HG03342 (cell line): ENCODE data around the gene TBL3.
A peak's percentile ranks its signal among the peaks of the same experiment; 100 is the strongest.
"Not testable (repeated sequence)": the region's sequence is repeated elsewhere in the genome, so short reads cannot be mapped to it uniquely, and the experiment has no call there.

Experiments
- ATAC-seq: cut with Tn5 transposase; IDR thresholded peaks from one replicate; pipeline ENCODE4 v1.9.1; 2021; ENCODE audit warnings: mild to moderate bottlenecking, moderate library complexity; ENCODE audit not compliant: unreplicated experiment

The TBL3 gene

DNA sequence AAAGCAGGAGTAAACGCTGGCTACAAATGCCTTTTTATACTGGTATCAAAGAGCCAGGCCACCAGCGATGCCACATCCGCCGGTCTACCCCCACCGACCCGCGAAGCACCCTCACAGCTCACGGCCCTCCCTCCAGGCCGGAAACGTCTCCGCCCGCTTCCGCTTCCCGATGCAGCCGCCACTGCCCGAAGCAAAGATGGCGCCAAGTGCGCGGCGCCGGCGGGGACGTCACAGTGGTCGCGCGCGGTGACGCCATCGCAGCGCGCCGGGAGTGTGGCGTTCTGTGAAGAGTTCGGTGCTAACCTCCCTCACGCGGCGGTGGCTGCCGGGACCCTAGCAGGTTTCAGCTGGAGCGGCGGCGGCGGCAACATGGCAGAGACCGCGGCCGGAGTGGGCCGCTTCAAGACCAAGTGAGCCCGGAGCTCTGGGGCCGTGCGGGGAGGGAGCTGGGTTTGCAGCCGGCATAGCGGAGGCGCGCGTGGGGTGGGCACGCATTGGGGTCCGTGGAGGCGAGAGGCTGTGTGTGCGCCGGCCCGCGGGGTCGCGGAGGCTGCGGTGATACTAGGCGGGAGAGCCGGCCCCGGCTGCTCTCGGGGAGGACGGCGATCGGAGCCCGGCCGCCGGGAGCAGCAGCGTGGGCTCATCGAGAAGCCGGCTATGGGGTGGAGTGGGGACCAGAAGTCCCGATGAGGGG is at the start of gene TBL3:
Gene TBL3 (plus strand): TSS at position 258 of the 694 bp plus-strand sequence. CDS start 112 bp downstream, at position 370.
- peak; percentile 71 for ATAC-seq

DNA sequence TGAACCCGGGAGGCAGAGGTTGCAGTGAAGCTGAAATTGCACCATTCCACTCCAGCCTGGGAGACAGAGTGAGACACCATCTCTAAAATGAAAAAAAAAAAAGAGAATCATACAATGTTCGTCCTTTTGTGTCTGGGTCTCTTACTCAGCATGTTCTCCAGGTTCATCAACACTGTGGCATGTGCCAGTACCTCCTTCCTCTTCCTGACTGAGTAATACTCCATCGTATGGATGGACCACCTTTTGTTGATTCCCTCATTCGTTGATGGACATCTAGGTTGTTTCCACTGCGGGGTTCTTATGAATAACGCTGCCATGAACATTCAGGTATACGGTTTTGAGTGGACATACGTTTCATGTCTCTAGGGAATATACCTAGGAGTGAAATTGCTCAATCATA is 49.5 kb upstream of the TBL3 start:
- ATAC-seq: no peak

DNA sequence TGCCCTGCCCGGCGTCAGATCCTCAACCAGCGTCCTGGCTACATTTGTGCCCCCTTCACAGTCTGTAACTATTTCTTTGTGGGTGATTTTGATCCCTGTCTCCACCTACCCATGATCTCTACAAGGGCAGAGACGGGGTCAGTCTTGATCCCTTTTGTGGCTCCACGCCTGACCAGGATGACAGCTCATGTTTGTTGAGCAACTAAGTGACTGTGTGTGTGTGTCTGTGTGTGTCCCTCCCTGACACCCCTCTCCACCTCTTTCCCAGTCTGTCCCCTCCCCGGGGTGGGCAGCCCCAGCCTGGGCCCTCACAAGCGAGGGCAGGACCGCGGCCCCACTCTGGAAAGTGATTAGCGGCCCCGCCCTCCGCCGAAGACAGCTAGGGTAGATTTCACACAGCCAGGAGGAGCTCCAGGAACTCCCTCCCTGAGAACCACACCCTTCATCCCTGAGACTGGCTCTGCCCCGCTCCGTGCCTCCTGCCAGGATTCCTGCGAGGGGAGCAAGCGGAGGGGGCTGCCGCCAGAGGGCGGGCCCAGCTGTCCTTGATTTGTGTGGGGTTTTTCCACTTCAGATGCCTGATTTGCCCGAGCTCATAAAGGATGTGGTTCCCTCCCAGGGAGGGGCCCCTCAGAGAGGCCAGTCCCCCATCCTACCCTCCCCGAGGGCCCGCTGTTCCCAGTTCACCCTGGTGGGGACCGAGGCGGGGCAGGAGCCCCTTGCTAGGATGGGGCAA is 48.4 kb upstream of the TBL3 start:
- no peak for ATAC-seq

DNA sequence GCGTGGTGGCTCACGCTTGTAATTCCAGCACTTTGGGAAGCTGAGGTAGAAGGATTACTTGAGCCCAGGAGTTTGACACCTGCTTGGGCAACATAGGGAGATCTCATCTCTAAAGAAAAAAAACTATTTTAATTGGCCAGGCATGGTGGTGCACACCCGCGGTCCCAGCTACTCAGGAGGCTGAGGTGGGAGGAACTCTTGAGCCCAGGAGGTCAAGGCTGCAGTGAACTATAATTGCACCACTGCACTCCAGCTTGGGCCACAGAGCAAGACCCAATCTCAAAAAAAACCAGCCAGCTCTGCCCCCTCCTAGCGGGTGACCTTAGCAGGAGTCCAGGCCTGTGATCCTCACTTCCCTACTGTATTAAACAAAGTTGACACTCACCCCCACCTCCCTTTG is 47.8 kb upstream of the TBL3 start:
- no peak for ATAC-seq

DNA sequence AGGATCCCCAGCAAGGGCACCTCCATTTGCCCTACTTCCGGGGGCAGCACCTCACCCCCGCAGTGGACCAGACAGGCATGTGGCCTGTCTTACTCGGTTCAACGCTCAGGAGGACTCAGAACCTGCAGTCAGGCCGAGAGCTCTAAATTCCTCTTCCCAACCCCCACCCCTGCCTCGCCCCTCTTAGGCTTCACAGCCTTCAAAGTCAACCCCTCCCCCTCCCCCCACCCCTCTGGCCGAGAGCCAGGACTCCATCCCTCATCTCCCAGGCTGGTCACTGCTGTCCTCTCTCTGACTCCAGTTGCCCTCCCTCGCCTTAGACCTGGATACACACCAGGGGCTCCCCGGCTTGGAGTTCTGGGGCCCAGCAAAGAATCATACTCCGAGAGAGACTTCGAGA is 45.6 kb upstream of the TBL3 start:
- no peak for ATAC-seq

DNA sequence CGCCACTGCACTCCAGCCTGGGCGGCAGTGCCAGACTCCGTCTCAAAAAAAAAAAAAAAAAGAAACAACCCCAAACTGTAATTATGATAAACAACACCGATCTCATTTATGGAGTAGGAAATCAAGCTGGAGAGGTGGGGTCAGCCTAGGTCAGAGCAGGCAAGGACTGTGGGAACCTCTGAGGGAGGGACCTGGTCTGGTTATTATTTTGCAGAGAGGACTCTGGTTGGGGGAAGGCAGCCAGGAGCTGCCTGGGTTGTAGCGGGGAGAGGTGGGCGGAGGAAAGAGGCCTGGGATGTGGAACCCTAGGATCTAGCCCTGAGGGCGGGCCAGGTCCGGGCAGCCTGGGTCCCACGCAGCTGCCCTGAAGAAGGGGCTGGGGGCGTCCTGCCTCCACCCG is 42.7 kb upstream of the TBL3 start:
- ATAC-seq: no peak

DNA sequence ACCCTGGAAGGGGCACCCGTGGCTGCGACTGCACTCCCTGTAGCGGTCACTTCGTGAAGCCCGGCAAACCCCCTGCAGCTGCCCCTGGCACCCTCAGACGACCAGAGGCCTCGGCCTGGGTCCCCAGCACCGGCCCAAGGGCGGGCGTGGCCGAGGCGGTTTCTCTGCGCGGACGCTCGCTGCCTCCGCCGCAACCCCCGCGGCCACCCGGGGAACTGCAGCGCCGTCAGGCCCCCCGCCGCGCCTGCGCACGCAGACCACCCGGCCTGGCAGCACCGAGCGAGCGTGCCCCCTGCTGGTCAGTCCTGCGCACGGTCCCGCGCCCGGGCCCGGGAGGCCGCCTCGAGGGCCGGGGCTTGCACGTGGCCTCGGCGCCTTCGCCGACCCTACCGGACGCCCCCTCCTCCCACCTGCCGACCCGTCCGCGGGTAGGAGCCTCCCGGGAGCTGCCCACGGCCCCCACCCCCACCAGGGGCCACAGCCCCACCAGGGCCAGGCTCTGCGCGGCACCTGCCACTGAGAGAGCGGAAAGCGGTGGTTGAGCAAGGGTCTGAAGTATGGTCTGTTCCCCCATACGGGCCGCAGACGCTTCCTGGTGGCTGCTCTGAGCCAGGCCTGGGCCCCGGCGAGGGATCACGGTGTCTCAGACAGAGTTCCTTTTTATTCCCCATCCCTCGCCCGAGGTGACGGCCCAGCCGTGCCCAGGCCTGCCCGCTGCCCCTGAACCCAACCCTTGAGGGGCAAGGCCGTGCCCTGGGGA is 42.1 kb upstream of the TBL3 start:
- peak; percentile 87 for ATAC-seq

DNA sequence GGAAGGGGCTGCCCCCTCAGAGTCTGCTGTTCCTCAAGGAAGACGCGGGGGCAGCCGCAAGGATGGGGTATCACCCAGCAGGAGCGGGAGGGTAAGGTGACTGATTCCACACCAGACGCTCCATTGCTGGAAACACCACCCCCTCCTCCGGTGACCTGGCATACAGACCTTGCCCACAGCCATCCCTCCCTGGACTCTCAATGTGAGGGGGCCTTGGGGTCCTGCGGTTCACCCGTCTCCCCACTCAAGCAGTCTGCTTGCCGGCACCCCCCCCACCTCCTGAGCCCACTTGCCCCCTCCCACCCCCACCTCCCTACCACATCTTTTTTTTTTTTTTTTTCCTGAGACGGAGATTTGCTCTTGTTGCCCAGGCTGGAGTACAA is 41.5 kb upstream of the TBL3 start:
- ATAC-seq: no peak

DNA sequence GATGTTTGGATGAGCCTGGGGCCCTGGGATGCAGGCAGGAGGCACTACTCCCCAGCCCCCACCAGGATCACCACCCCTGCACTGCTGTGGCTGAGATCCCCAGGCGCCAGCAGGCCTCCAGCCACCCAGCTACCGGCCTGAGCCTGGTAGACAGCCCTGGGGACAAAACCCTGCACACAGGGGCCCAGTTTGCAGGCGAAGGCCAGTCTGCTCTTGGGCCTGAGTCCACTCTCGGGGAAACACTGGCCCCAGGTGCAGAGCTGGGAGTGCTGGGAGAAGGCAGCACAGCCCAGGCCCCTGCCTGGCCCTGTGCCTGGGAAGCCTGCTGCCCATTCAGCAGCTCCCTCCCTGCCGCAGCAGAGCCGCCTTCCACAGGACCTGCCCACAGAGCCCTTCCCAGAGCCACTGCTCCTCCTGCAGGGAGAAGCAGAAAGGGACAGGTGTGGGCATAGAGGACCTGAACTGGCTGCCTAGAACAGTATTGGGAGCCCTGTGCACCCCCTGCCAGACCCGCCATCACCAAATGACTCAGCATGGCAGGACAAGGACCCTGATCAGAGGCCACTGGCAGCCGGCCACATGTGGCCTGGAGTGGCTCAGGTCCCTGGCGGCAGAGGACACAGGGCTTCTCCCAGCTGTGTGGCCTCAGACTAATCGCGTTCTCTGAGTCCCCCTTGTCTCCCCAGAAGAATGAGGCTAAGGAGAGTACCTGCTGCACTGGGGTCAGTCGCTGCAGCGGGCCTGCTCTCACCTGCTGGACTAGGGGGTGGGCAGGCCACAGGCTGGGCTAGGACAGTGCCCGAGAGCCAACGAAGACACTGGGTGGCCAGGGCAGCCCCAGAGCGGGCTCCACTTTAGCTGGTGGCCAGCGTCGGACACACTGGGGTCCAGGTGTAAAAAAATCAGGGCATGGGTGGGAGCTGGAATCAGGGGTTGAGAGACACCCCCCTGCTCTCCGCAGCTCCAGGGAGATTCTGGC is 39.5 kb upstream of the TBL3 start:
- ATAC-seq: no peak

DNA sequence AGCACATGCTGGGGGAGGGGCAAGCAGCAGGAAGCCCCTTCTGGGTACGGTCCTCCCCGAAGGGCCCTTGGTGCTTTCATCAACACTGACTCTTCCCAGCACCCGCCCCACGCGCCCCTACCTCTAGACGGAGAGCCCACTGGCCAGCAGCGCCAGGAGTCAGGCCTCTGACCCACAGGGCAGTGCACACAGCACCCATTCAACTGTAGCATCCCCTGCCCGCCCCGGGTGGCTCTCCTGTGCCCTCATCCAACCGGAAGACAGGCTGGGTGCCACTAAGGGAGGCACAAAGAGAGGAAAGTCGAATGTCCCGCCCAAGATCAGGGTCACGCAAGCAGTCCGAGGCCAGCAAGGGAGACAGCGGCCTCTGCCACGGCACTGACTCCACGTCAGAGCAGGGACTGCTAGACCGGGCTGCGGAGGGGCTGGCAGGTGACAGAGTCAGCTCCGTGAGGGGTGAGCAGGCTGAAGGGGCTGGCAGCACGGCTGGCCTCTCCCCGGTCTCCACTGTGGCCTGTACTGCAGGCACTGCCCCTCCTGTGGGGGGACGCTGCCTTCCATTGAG is 38.7 kb upstream of the TBL3 start:
- no peak for ATAC-seq

DNA sequence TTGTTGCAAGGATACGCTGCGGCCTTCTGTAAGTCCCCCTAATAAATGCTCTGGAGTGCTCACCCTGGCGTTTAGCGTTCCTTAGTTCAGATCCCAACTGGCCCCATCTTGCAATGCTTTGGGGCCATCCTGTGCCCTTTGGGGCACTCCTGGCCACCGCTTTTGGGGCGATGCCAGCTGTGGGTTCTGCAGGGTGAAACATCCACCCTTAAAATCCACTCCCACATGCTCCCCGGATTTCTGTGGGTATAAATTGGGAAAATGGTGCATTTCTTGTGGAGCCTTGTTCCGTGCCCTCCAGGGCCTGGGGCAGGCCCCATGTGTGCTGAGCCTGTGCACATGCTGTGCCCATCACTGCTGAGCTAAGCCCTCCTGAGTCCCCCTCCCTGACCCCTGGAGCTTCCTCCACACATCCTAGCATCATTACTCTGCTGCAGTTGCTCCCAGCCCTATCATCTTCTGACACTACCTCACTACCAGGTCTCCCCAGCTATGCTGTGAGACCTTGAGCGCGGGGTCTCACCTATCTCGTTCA is 34.8 kb upstream of the TBL3 start:
- ATAC-seq: no peak

DNA sequence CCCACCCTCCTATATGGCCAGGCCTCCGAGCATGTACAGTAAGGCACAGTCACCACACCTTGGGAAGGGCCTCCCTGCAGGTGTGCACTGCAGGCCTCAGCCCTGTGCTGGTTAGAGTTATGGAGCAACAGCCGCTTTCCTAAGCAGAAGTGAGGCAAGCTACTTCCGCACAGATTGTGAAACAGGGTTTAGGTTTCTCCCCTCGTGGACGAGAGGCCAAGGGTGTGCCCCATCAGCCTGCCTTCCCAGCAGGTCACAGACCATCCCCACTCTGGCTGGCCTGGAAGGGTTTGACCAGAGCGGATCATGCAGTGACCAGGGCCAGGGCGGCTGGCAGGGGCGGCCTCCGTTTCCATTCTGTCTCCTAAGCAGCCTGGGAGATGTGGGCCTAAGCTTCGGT is 33.5 kb upstream of the TBL3 start:
- ATAC-seq: no peak

DNA sequence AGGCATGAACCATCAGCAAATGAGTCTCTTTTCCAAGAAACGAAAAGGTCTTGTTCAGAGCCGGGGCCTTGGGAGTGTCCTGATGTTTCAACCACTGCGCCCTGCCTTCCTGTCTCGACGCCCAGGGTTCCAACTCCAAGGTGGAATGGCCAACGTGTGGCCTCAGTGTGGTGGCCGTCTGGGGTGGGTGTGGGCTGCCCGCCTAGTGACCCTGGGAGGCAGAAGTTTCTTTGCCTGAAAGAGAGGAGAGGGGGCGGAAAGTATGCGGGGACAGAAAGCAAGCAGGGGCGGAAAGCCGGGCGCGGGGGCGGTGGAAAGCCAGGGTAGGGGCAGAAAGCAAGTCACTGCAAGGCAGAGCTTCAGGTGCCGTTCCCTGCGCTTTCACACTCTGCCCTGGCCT is 32.9 kb upstream of the TBL3 start:
- ATAC-seq: no peak

DNA sequence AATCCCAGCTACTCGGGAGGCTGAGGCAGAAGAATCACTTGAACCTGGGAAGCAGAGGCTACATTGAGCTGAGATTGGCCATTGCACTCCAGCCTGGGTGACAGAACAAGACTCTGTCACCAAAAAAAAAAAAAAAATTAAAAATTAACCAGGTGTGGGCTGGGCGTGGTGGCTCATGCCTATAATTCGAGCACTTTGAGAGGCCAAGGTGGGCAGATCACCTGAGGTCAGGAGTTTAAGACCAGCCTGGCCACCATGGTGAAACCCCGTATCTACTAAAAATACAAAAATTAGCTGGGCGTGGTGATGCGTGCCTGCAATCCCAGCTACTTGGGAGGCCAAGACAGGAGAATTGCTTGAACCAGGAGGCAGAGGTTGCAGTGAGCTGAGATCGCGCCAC is 32.0 kb upstream of the TBL3 start:
- ATAC-seq: not testable (repeated sequence)

DNA sequence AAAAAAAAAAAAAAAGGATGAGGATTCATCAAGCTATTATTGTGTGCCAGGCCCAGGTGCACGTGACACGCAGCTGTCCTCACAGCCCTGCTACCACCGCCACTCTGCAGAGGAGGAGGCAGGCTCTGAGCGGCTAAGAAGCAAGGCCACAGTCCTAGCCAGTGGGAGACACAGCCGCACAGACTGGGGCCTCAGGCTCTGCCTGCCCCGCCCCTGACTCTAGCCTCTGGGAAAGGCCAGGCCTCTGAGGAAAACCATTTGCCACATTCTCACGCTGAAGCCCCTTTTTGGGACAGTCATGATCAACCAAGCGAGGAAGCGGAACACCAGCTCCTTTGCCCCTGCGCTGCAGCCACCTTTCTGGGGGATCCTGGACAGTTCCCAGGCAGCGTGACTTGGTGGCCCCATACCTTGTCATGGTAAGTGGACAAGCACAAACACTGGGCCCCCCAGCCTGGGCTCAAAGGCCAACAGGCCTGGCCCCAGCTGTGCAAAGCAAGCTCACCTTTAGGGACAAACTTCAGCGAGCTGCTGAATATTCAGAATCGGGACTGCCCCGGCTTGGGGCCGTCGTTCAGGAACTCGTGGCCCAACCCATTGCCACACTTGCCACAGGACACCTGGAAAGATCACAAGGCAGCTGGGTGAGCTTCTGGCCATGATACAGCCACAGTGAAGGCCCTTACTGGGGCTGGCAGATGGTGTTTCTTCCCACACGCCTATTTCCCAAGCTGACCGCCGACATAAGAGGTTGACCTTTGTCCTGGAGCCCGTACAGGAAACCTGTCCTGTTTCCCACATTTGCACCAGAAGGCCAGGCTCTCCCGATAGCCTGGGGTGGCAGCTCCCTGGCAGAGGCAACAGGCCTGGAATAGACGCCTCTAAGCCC is 31.3 kb upstream of the TBL3 start:
- no peak for ATAC-seq

DNA sequence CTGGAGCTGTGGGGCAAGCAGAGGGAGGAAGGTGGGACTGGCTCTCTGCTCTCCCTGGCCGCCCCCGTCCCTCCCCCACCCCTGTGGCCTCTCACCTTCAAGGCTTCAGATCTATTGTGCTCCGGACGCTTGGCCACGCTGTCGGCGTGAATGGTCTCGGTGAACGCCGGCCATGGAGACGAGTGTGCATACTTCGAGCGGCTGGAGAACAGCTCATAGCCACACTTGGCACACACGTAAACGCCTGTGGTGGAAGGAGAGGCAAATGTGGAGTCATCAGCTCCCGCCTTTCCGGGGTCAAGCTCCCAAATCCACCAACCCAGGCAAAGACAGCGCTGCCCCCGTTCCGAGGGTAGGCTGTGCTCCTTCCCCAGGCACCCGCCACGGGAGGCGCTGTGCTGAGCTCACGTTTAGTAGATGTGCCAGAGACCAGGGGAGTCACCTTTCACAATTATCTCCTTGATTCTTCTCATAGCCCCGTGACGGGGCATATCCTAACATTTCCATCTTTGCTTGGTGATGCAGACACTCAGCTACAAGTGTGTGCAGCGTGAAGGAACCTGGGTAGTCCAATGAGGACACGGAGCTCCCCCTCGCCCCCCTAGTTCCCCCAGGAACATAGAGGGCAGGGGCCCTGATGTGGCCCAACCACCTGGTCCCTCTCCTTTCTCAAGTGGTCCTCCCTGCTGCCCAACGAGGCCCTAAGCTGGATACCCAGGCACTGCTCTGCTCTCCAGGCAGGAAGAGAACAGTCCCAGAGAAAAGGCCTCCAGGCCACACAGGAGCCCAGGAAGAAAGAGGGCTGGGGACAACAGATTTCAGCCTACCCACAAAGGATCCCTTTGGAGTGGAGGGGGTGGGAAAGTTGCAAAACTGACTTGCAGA is 30.4 kb upstream of the TBL3 start:
- ATAC-seq: no peak

DNA sequence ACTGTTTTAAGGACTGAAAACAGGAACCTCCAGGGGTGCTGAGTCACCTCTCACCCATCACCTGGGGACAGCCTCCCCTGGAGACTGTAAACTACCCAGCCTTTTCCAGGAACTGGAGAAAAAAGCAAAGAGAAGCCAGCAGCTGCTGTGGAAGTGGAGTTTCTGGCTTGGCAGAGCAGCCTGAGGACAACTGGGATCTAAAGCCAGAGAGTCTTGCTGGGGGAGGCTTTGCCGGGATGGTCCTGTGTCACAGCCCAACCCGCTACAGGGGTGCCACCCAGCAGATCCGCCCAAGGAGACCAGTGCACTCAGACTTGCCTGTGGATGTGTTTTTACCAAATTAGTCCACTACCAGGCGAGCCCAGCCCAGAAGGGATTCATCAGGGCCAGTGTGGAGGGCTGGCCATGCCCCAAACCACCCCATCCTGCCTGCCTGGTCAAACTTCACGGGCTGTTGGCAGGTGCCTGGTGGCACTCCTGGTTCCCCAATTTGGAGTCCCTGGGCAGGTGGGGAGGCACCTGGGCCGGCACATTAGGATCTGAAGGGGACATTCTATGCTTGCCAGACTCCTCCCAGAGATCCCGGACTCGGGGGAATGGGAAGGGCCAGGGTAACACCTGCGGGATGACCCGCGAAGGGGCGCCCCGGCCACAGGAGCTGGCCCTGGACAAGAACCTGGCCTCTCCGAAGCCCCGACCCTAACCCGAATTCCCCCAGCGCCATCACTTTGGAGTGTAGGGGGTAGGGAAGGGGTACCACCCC is 29.6 kb upstream of the TBL3 start:
- no peak for ATAC-seq
